Retinal pigment epithelial cell (primary cell): ENCODE data around the gene ZNF124.
"Not testable (repeated sequence)": the region's sequence is repeated elsewhere in the genome, so short reads cannot be mapped to it uniquely, and the experiment has no call there.

Experiments
- DNase-seq: peaks from one replicate; pipeline ENCODE4 v3.0.0-alpha.2; 2010; ENCODE audit warnings: low read depth
- H3K4me3 ChIP-seq: 2 replicates; pipeline ENCODE4 v1.5.1; 2011; ENCODE audit warnings: mild to moderate bottlenecking, low read length, control low read depth, moderate library complexity
- CTCF ChIP-seq: conservative IDR thresholded peaks from 2 replicates; pipeline ENCODE4 v1.5.1; 2011; ENCODE audit warnings: low read depth, low read length, control low read depth, inconsistent platforms

ZNF124 gene

DNA sequence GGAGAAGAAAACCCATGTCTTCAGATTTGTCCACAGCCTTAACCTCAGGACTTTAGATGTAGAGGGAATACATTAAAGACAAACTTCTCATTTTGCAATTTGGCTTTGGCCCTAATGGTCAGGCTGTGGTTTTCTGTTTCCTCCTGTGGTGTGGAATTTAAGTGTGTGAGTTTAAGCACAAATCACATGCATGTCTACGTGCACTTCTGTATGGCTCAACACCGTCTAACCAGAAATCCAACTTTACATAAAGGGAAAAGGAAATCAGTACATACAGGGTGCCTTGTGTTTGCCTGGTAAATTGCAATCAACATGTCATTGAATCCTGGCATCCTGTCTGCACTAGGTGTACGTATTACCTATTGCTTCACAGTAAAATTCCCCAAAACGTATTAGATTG lies 1.2 kb upstream of the ZNF124 start:
- no peak for DNase-seq
- no peak overlapping the region for H3K4me3 ChIP-seq
- TF ChIP-seq CTCF, result no peak

- not testable (repeated sequence) for DNase-seq, H3K4me3 ChIP-seq
Observed at GRCh38 chr1:247171443-247171842, 377 bp downstream of the ZNF124 start.

DNA sequence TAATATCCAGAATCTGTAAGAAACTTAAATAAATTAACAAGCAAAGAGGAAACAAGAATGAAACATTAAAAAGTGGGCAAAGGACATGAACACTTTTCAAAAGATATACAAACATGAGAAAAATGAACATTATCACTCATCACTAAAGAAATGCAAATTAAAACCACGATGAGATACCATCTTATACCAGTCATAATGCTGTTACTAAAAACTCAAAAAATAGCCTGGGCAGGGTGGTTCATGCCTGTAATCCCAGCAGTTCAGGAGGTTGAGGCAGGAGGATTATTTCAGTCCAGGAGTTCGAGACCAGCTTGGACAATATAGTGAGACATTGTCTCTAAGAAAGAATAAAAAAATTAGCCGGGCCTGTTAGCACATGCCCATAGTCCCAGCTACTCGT lies 6.1 kb downstream of the ZNF124 start:
- no peak for DNase-seq
- TF ChIP-seq CTCF, result no peak
- no peak overlapping the region for H3K4me3 ChIP-seq

GRCh38 chr1:247164694-247165093 lies 7.1 kb downstream of the ZNF124 start:
- TF ChIP-seq CTCF, result no peak
- no peak for DNase-seq
- no peak overlapping the region for H3K4me3 ChIP-seq

- no peak for TF ChIP-seq CTCF
- no peak overlapping the region for H3K4me3 ChIP-seq
- DNase-seq, result no peak
Observed at GRCh38 chr1:247156787-247157232, 15.0 kb downstream of the ZNF124 start.

- H3K4me3 ChIP-seq, result no peak overlapping the region
- DNase-seq, result no peak
- TF ChIP-seq CTCF, result no peak
Observed at GRCh38 chr1:247147781-247148180, 24.0 kb downstream of the ZNF124 start.

GRCh38 chr1:247147120-247147519 lies 24.7 kb downstream of the ZNF124 start:
- H3K4me3 ChIP-seq, DNase-seq: not testable (repeated sequence)

DNA sequence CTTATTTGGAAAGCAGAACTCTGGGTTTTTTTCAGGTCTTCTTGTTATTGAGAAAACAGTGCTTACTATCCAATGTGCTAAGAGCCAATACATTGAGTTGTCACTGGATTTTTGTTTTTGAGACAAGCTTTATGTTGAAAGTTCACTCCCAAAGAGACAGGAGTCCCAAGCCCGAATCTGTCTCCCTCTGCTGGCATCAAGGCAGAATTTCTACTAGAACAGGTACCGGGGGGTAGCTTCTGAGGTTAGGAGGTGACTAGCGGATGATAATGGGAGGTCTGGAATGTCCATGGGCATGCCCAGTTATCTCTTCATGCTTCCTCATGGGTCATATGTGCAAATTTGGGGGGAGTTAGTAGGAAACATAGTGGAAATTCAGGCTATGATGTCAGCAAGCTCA lies 25.1 kb downstream of the ZNF124 start:
- DNase-seq, result no peak
- no peak overlapping the region for H3K4me3 ChIP-seq
- TF ChIP-seq CTCF, result peak; percentile 31
